ENCODE data around the gene LGALS12. TPM values are rescaled to one million over a fixed set of nuclear protein-coding genes. Genes with fewer than 3 reads are reported as not detected.
"Not testable (repeated sequence)": the region's sequence is repeated elsewhere in the genome, so short reads cannot be mapped to it uniquely, and the experiment has no call there.

LGALS12 gene
- total RNA-seq, 2 experiments from 2014 or later: not detected

DNA sequence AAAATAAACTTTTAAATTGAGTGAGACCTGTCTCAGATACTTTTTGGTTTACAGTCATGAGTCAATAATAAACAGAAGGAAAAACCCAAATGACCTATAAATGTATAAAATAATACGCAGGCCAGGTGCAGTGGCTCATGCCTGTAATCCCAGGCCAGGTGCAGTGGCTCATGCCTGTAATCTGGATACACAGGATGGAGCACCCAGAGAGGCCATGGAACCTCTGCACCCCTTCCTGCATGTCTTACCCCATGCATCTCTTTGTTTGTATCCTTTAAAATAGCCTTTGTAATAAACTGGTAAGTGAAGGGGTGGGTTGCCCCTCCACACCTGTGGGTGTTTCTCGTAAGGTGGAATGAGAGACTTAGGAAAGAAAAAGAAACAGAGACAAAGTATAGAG lies 21.8 kb downstream of the LGALS12 start:
- no peaks in the 10 kb centered on the region for H3K79me2 ChIP-seq (ENCODE audit: insufficient read depth, low read depth, low read length)
- ChIA-PET CTCF (ENCODE audit: unreplicated experiment) (no interaction called here), POLR2A (no interaction called here)
- H4K20me1 ChIP-seq (ENCODE audit: insufficient read depth, low read length): no peaks in the 10 kb centered on the region
- H3K4me3 ChIP-seq (ENCODE audit: low read depth, low read length, poor library complexity, severe bottlenecking): no peak overlapping the region
- no peak overlapping the region for H2AFZ ChIP-seq (ENCODE audit: low read length)
- intact Hi-C loops (cut with micrococcal nuclease; ENCODE audit: unreplicated experiment): no loop called here
- H3K4me1 ChIP-seq (ENCODE audit: insufficient read depth, low read length, poor library complexity, severe bottlenecking): peaks cover 6% of the 10 kb centered on the region
- TF ChIP-seq CTCF (conservative IDR thresholded peaks at IDR 0.05; ENCODE audit: low read length) (no peak), EZH2phosphoT487 (IDR thresholded peaks at IDR 0.05; ENCODE audit: borderline replicate concordance, low read depth, low read length) (no peak)
- no peak overlapping the region for H3K27ac ChIP-seq (ENCODE audit: low read depth, low read length, poor library complexity, severe bottlenecking)
- H3K9me3 ChIP-seq (ENCODE audit: low read length): no peaks in the 10 kb centered on the region
- BruUV-seq (replicated peaks): no TSS peak
- H3K36me3 ChIP-seq (ENCODE audit: insufficient read depth, low read length): no peaks in the 10 kb centered on the region
- no peak for DNase-seq (ENCODE audit: low spot score)
- no peaks in the 10 kb centered on the region for H3K9me2 ChIP-seq (ENCODE audit: insufficient read depth, low read length)
- no peak overlapping the region for H3K4me2 ChIP-seq (ENCODE audit: low read length)

- CTCF ChIA-PET (ENCODE audit: unreplicated experiment); H2AFZ ChIP-seq (ENCODE audit: low read length); H3K9me2 ChIP-seq (ENCODE audit: insufficient read depth, low read length); H3K36me3 ChIP-seq (ENCODE audit: insufficient read depth, low read length); H3K27ac ChIP-seq (ENCODE audit: low read depth, low read length, poor library complexity, severe bottlenecking); POLR2A ChIA-PET; H3K9me3 ChIP-seq (ENCODE audit: low read length); H3K4me2 ChIP-seq (ENCODE audit: low read length); H3K4me1 ChIP-seq (ENCODE audit: insufficient read depth, low read length, poor library complexity, severe bottlenecking); DNase-seq (ENCODE audit: low spot score); BruUV-seq (replicated peaks); H3K79me2 ChIP-seq (ENCODE audit: insufficient read depth, low read depth, low read length); H3K4me3 ChIP-seq (ENCODE audit: low read depth, low read length, poor library complexity, severe bottlenecking); intact Hi-C loops (cut with micrococcal nuclease; ENCODE audit: unreplicated experiment); H4K20me1 ChIP-seq (ENCODE audit: insufficient read depth, low read length): not testable (repeated sequence)
Measured at GRCh38 chr11:63528156-63528555, 22.3 kb downstream of the LGALS12 start.

- H3K4me1 ChIP-seq (ENCODE audit: insufficient read depth, low read length, poor library complexity, severe bottlenecking); H3K27ac ChIP-seq (ENCODE audit: low read depth, low read length, poor library complexity, severe bottlenecking); DNase-seq (ENCODE audit: low spot score); H3K9me2 ChIP-seq (ENCODE audit: insufficient read depth, low read length); CTCF ChIA-PET (ENCODE audit: unreplicated experiment); H4K20me1 ChIP-seq (ENCODE audit: insufficient read depth, low read length); intact Hi-C loops (cut with micrococcal nuclease; ENCODE audit: unreplicated experiment); H3K4me3 ChIP-seq (ENCODE audit: low read depth, low read length, poor library complexity, severe bottlenecking); POLR2A ChIA-PET; H3K36me3 ChIP-seq (ENCODE audit: insufficient read depth, low read length); H3K79me2 ChIP-seq (ENCODE audit: insufficient read depth, low read depth, low read length); H3K4me2 ChIP-seq (ENCODE audit: low read length); H2AFZ ChIP-seq (ENCODE audit: low read length); BruUV-seq (replicated peaks); H3K9me3 ChIP-seq (ENCODE audit: low read length): not testable (repeated sequence)
Measured at GRCh38 chr11:63528729-63529278, 22.9 kb downstream of the LGALS12 start.

- H3K4me2 ChIP-seq (ENCODE audit: low read length); CTCF ChIA-PET (ENCODE audit: unreplicated experiment); H3K9me2 ChIP-seq (ENCODE audit: insufficient read depth, low read length); BruUV-seq (replicated peaks); H3K27ac ChIP-seq (ENCODE audit: low read depth, low read length, poor library complexity, severe bottlenecking); H3K79me2 ChIP-seq (ENCODE audit: insufficient read depth, low read depth, low read length); intact Hi-C loops (cut with micrococcal nuclease; ENCODE audit: unreplicated experiment); DNase-seq (ENCODE audit: low spot score); H3K4me1 ChIP-seq (ENCODE audit: insufficient read depth, low read length, poor library complexity, severe bottlenecking); H3K36me3 ChIP-seq (ENCODE audit: insufficient read depth, low read length); H3K9me3 ChIP-seq (ENCODE audit: low read length); H3K4me3 ChIP-seq (ENCODE audit: low read depth, low read length, poor library complexity, severe bottlenecking); H2AFZ ChIP-seq (ENCODE audit: low read length); H4K20me1 ChIP-seq (ENCODE audit: insufficient read depth, low read length): not testable (repeated sequence)
- POLR2A ChIA-PET: interaction anchor here (0.7 kb wide), 1 partner anchor 71 kb away, joined by 3 read pairs; no protein-coding TSS in a partner anchor
Measured at GRCh38 chr11:63529373-63529772, 23.5 kb downstream of the LGALS12 start.

Measured in OCI-LY7 (cell line).